Natural killer cell (primary cell): ENCODE results near the gene C15orf62. TPM values are rescaled to one million over a fixed set of nuclear protein-coding genes. Genes with fewer than 3 reads are reported as not detected.

Experiments
- ATAC-seq, 3 donors: fragments of 150-1000 bp in 2 of 3; fragments of 200-7000 bp in 1 of 3; cut with Tn5 transposase; 1 replicate in 1 of 3; 2 replicates in 2 of 3; pipeline ENCODE4 v1.10.0; 2021; ENCODE audit warnings: mild to moderate bottlenecking in 2 of 3, moderate library complexity in 2 of 3
- DNase-seq, 2 donors: peaks; one replicate each; pipeline versions ENCODE4 v3.0.0 to v3.0.0-alpha.2; 2013 to 2021; ENCODE audit warnings: mixed read lengths in 1 of 2
- H3K27ac ChIP-seq: one replicate; pipeline ENCODE4 v1.5.1; 2013; ENCODE audit warnings: mild to moderate bottlenecking, low read length
- H3K27me3 ChIP-seq: one replicate; pipeline ENCODE4 v1.6.1; 2013; ENCODE audit warnings: low read length; ENCODE audit not compliant: control insufficient read depth, insufficient read depth
- H3K36me3 ChIP-seq: one replicate; pipeline ENCODE4 v1.6.1; 2013; ENCODE audit warnings: low read length; ENCODE audit not compliant: control insufficient read depth, insufficient read depth
- H3K4me1 ChIP-seq: one replicate; pipeline ENCODE4 v1.6.1; 2013; ENCODE audit warnings: low read length; ENCODE audit not compliant: control insufficient read depth, insufficient read depth
- H3K4me3 ChIP-seq: one replicate; pipeline ENCODE4 v1.5.1; 2013; ENCODE audit warnings: low read length
- H3K9me3 ChIP-seq: one replicate; pipeline ENCODE4 v1.6.1; 2013; ENCODE audit warnings: low read length; ENCODE audit not compliant: control insufficient read depth, insufficient read depth
- H3K27ac Mint-ChIP-seq, 2 donors: one replicate each; pipeline ENCODE4 v1.8.0; 2022; ENCODE audit warnings: mild to moderate bottlenecking in 2 of 2, mixed read lengths in 2 of 2, moderate library complexity in 1 of 2
- H3K27me3 Mint-ChIP-seq, 2 donors: one replicate each; pipeline ENCODE4 v1.8.0; 2022; ENCODE audit warnings: low read depth in 2 of 2, mixed read lengths in 2 of 2
- H3K36me3 Mint-ChIP-seq: one replicate; pipeline ENCODE4 v1.8.0; 2022; ENCODE audit warnings: mixed read lengths
- H3K4me1 Mint-ChIP-seq, 2 donors: one replicate each; pipeline ENCODE4 v1.8.0; 2022; ENCODE audit warnings: mixed read lengths in 2 of 2
- H3K4me3 Mint-ChIP-seq: one replicate; pipeline ENCODE4 v1.8.0; 2022; ENCODE audit warnings: mild to moderate bottlenecking, moderate library complexity, mixed read lengths
- H3K9me3 Mint-ChIP-seq, 2 donors: one replicate each; pipeline ENCODE4 v1.8.0; 2022; ENCODE audit warnings: mixed read lengths in 2 of 2
- WGBS: methylation state at CpG from one replicate; pipeline ENCODE4 v1.1.7; 2013; ENCODE audit warnings: missing lambda C conversion rate; ENCODE audit not compliant: insufficient coverage; 5-methylcytosine and 5-hydroxymethylcytosine counted together
- intact Hi-C: fragments of 100-400 bp; cut with micrococcal nuclease; formaldehyde crosslinking; loops from one replicate; pipeline ENCODE4 v1.14.2; 2022
- total RNA-seq, 4 donors: library from RNA; stranded (reverse); fragments of 120-200 nt in 1 of 4; gene quantifications; one replicate each; pipeline versions ENCODE4 v1.2.3 to v1.2.4, GENCODE V29; 2013 to 2022
- TF ChIP-seq, protein P1 (sequence below): fragments of 200-600 bp; IDR thresholded peaks from one replicate; pipeline ENCODE4 v1.8.0; 2022; ENCODE audit warnings: antibody characterized with exemption

C15orf62 gene
- total RNA-seq, 3 donors from 2014 or later (not counting 1 experiment from before 2014, with no cell fraction given), result 0.64 to 1.4 (median 0.80) TPM

DNA sequence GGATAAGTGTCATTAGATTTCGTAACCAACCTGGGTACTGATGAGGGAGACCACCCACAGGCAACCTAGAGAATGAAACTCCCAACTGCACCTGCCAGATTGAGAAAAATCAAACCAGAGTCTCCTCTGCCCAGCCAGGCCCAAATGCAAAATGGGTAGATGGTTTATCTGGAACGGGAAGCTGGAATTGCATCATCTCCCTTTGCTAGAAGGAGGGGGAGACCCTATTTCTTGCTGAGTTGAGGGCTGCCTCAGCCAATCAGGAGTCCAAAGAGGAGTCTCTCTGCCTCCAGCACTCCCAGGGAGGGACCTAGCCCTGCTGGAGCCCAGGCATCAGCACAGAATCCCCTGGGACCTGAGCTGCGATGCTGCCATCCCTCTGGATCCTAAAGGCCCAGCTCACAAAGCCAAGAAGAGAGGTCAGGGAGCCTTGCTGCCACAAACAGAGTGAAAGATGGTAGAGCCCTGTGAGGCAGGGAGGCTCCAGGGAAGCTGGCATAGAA lies 22.8 kb upstream of the C15orf62 start:
- ATAC-seq (no peak), DNase-seq (no peak)
- peaks cover 66% of the 10 kb centered on the region for H3K4me1 ChIP-seq
- Mint-ChIP-seq H3K27me3 (no peaks in the 10 kb centered on the region), H3K27ac (peak overlapping the region; percentile 94 to 96), H3K4me3 (no peak overlapping the region), H3K36me3 (no peaks in the 10 kb centered on the region), H3K9me3 (no peaks in the 10 kb centered on the region), H3K4me1 (peaks cover 63 to 71% of the 10 kb centered on the region in 2 donors)
- H3K36me3 ChIP-seq, result peaks cover 41% of the 10 kb centered on the region
- WGBS, result 84% methylated on average over 3 of the region's 3 CpGs
- no peak overlapping the region for H3K27ac ChIP-seq
- intact Hi-C loops, result loop anchor here (1.0 kb wide), 1 partner anchor 35 kb away; no protein-coding TSS in a partner anchor
- no peak overlapping the region for H3K4me3 ChIP-seq
- TF ChIP-seq, protein P1, sequence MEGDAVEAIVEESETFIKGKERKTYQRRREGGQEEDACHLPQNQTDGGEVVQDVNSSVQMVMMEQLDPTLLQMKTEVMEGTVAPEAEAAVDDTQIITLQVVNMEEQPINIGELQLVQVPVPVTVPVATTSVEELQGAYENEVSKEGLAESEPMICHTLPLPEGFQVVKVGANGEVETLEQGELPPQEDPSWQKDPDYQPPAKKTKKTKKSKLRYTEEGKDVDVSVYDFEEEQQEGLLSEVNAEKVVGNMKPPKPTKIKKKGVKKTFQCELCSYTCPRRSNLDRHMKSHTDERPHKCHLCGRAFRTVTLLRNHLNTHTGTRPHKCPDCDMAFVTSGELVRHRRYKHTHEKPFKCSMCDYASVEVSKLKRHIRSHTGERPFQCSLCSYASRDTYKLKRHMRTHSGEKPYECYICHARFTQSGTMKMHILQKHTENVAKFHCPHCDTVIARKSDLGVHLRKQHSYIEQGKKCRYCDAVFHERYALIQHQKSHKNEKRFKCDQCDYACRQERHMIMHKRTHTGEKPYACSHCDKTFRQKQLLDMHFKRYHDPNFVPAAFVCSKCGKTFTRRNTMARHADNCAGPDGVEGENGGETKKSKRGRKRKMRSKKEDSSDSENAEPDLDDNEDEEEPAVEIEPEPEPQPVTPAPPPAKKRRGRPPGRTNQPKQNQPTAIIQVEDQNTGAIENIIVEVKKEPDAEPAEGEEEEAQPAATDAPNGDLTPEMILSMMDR, result no peak
- H3K27me3 ChIP-seq, result no peaks in the 10 kb centered on the region
- H3K9me3 ChIP-seq, result no peaks in the 10 kb centered on the region

DNA sequence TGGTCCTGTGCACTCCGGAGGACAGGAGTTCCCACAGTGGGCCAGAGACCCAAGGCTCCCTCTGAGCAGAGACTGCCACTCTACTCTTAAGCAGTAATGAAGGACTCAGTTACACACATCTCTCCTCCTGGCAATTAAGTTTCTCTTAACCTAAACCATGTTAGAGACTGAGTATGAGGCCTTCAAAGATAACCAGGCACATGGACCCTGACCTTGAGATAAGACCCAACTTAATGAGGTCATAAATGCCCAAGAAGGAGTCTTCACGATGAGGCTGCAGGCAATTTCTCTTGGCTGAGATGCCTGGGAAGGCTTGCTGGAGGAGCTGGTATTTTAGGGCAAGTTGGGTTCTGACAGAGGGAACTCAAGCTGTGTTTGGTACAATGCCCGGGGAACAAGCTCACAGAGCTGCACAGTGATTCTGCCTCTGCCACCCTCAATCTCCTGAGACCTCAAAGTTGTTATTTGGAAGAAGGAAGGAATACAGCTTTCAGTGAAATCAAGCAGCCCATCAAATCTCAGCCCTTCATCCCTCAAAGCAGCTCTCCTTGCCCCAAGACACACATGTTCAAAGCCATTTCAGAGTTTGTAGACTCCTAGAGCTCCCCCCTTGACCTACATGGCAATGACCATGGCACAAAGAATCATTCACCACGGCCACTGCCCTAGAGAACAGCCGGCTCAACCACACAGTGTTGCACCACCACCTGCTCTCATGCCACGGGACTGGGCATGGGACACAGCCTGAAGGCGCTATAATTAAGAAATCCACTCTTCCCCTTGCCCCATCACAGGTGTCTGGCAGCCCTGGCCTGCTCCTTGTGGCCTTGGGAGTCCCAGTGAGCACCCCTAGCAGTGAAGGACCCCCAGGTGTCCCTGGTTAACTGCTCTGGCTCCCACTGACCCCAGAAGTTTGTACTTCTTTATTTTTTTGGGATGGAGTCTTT lies 21.8 kb upstream of the C15orf62 start:
- no peak overlapping the region for H3K27ac ChIP-seq
- TF ChIP-seq, protein P1, result no peak
- ATAC-seq (no peak), DNase-seq (no peak)
- H3K36me3 ChIP-seq, result peaks cover 38% of the 10 kb centered on the region
- Mint-ChIP-seq H3K4me1 (peaks cover 65 to 72% of the 10 kb centered on the region in 2 donors), H3K27ac (peak overlapping the region; percentile 94 to 96), H3K27me3 (no peaks in the 10 kb centered on the region), H3K9me3 (no peaks in the 10 kb centered on the region), H3K36me3 (no peaks in the 10 kb centered on the region), H3K4me3 (no peak overlapping the region)
- no peak overlapping the region for H3K4me3 ChIP-seq
- intact Hi-C loops, result no loop called here
- no peaks in the 10 kb centered on the region for H3K27me3 ChIP-seq
- peaks cover 64% of the 10 kb centered on the region for H3K4me1 ChIP-seq
- WGBS, result 91% methylated on average over 7 of the region's 7 CpGs
- no peaks in the 10 kb centered on the region for H3K9me3 ChIP-seq

DNA sequence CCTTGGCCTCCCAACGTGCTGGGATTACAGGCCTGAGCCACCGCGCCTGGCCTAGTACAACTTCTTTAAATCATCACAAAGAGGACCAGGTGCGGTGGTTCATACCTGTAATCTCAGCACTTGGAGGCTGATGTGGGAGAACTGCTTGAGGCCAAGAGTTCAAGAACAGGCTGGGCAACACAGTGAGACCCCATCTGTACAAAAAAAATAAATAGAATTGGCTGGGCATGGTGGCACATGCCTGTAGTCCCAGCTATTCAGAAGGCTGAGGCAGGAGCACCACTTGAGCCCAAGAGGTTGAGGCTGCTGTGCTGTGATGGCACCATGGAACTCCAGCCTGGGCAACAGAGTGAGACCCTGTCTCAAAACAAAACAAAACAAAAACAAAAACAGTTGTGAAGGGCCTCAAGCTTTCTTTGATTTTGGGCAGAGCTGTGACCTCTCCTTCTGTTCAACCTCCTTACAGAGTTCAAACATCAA lies 20.6 kb upstream of the C15orf62 start:
- no peaks in the 10 kb centered on the region for H3K9me3 ChIP-seq
- 98% methylated on average over 4 of the region's 4 CpGs for WGBS
- H3K4me3 ChIP-seq, result no peak overlapping the region
- Mint-ChIP-seq H3K36me3 (no peaks in the 10 kb centered on the region), H3K9me3 (no peaks in the 10 kb centered on the region), H3K4me1 (peaks cover 67 to 75% of the 10 kb centered on the region in 2 donors), H3K27ac (no peak overlapping the region), H3K4me3 (no peak overlapping the region), H3K27me3 (no peaks in the 10 kb centered on the region)
- TF ChIP-seq, protein P1, result no peak
- no peak overlapping the region for H3K27ac ChIP-seq
- DNase-seq (no peak), ATAC-seq (no peak)
- intact Hi-C loops, result no loop called here
- peaks cover 62% of the 10 kb centered on the region for H3K4me1 ChIP-seq
- H3K36me3 ChIP-seq, result peaks cover 38% of the 10 kb centered on the region
- no peaks in the 10 kb centered on the region for H3K27me3 ChIP-seq
